PC-9 (cell line): Measurements from ENCODE around the gene STX16. TPM values are rescaled to one million over a fixed set of nuclear protein-coding genes. Genes with fewer than 3 reads are reported as not detected.

Experiments
- BruUV-seq: library from RNA; stranded (reverse); fragments of 400-500 nt; replicated peaks from 2 replicates; lab custom pipeline; 2021; lab: Mats Ljungman, UMichigan
- CTCF ChIA-PET: fragments of 300-600 bp; sonication (Branson Sonifier 250); formaldehyde crosslinking; loops from one replicate; lab custom pipeline; 2022; ENCODE audit warnings: antibody characterized with exemption; lab: Charles Lee
- POLR2A ChIA-PET: fragments of 300-600 bp; sonication (Branson Sonifier 250); formaldehyde crosslinking; loops from one replicate; lab custom pipeline; 2022; ENCODE audit warnings: antibody characterized with exemption; ENCODE audit not compliant: unreplicated experiment; lab: Charles Lee
- DNase-seq, 2 experiments: peaks; one replicate each; pipeline versions ENCODE4 v3.0.0 to v3.0.0-alpha.2; 2015 to 2022; ENCODE audit warnings: mixed read lengths in 1 of 2
- H2AFZ ChIP-seq: fragments of 200-600 bp; sonication (generic); 2 replicates; pipeline ENCODE4 v1.8.1; 2017; ENCODE audit warnings: antibody characterized with exemption
- H3F3A ChIP-seq: fragments of 200-600 bp; sonication (generic); 2 replicates; pipeline ENCODE4 v1.8.1; 2017; ENCODE audit warnings: antibody characterized with exemption, mild to moderate bottlenecking, low read depth; ENCODE audit not compliant: insufficient read depth
- H3K27ac ChIP-seq: fragments of 200-600 bp; sonication (generic); 2 replicates; pipeline ENCODE4 v1.6.1; 2016; ENCODE audit warnings: mixed run types
- H3K27me3 ChIP-seq: fragments of 200-600 bp; sonication (generic); 2 replicates; pipeline ENCODE4 v1.6.1; 2016; ENCODE audit warnings: low read depth, mixed run types; ENCODE audit not compliant: insufficient read depth
- H3K36me3 ChIP-seq: fragments of 200-600 bp; sonication (generic); 2 replicates; pipeline ENCODE4 v1.6.1; 2016; ENCODE audit warnings: low read depth, mixed run types
- H3K4me1 ChIP-seq: fragments of 200-600 bp; sonication (generic); replicated peaks from 2 replicates; pipeline ENCODE4 v1.6.1; 2016; ENCODE audit warnings: mixed run types; ENCODE audit not compliant: insufficient read depth
- H3K4me2 ChIP-seq: fragments of 200-600 bp; sonication (generic); 2 replicates; pipeline ENCODE4 v1.6.1; 2017; ENCODE audit warnings: mixed run types
- H3K4me3 ChIP-seq: fragments of 200-600 bp; sonication (generic); 2 replicates; pipeline ENCODE4 v1.6.1; 2016; ENCODE audit warnings: mixed run types
- H3K79me2 ChIP-seq: fragments of 200-600 bp; sonication (generic); 2 replicates; pipeline ENCODE4 v1.6.1; 2017; ENCODE audit warnings: low read depth, mixed run types
- H3K9me2 ChIP-seq: fragments of 200-600 bp; sonication (generic); 2 replicates; pipeline ENCODE4 v1.8.1; 2017; ENCODE audit warnings: mild to moderate bottlenecking; ENCODE audit not compliant: insufficient read depth
- H3K9me3 ChIP-seq: fragments of 200-600 bp; sonication (generic); 2 replicates; pipeline ENCODE4 v1.8.1; 2016; ENCODE audit warnings: low read depth; ENCODE audit not compliant: insufficient read depth
- H4K20me1 ChIP-seq: fragments of 200-600 bp; sonication (generic); 2 replicates; pipeline ENCODE4 v1.8.1; 2017; ENCODE audit not compliant: insufficient read depth
- CTCF ChIP-seq: fragments of 200-600 bp; sonication (generic); conservative IDR thresholded peaks from 2 replicates; pipeline ENCODE4 v1.6.1; 2017; ENCODE audit warnings: mixed run types, antibody characterized with exemption, mild to moderate bottlenecking, moderate library complexity
- EZH2 ChIP-seq: fragments of 200-600 bp; sonication (generic); IDR thresholded peaks from 2 replicates; pipeline ENCODE4 v1.8.0; 2017; ENCODE audit warnings: antibody characterized with exemption, low read depth
- intact Hi-C: fragments of 100-400 bp; cut with micrococcal nuclease; formaldehyde crosslinking; loops from one replicate; pipeline ENCODE4 v1.10.0; 2022; ENCODE audit not compliant: unreplicated experiment
- total RNA-seq: library from RNA; stranded (reverse); gene quantifications from 2 replicates; pipeline ENCODE4 v1.2.3, GENCODE V29; 2021

Gene STX16
- total RNA-seq, 1 experiment from 2014 or later = 76.3 TPM

GRCh38 chr20:58628491-58629214 lies 22.4 kb upstream of the STX16 start:
- POLR2A ChIA-PET = no interaction called here
- Histone ChIP-seq H3K9me2 (no peaks in the 10 kb centered on the region), H3F3A (peaks cover 9% of the 10 kb centered on the region; the same call in 1 of the 2 replicates), H3K27ac (no peak overlapping the region), H3K9me3 (no peaks in the 10 kb centered on the region), H3K4me2 (no peak overlapping the region), H3K79me2 (no peaks in the 10 kb centered on the region), H4K20me1 (no peaks in the 10 kb centered on the region), H3K4me3 (no peak overlapping the region), H2AFZ (no peak overlapping the region), H3K36me3 (no peaks in the 10 kb centered on the region), H3K27me3 (no peaks in the 10 kb centered on the region), H3K4me1 (peaks cover 49% of the 10 kb centered on the region)
- intact Hi-C loops = no loop called here
- no peak for DNase-seq
- no peak for TF ChIP-seq EZH2
- TF ChIP-seq CTCF = no peak
- CTCF ChIA-PET = no interaction called here
- no TSS peak for BruUV-seq

- peaks cover 44% of the 10 kb centered on the region for H3K4me1 ChIP-seq
- H3F3A ChIP-seq = peaks cover 9% of the 10 kb centered on the region; the same call in 1 of the 2 replicates
- H3K27ac ChIP-seq = no peak overlapping the region
- ChIA-PET CTCF (no interaction called here), POLR2A (no interaction called here)
- no peak for TF ChIP-seq EZH2
- no peak for TF ChIP-seq CTCF
- intact Hi-C loops = no loop called here
- DNase-seq = no peak
- H3K27me3 ChIP-seq = no peaks in the 10 kb centered on the region
- H3K36me3 ChIP-seq = no peaks in the 10 kb centered on the region
- BruUV-seq = no TSS peak
- H3K9me3 ChIP-seq = no peaks in the 10 kb centered on the region
- no peaks in the 10 kb centered on the region for H4K20me1 ChIP-seq
- no peak overlapping the region for H3K4me2 ChIP-seq
- H3K4me3 ChIP-seq = no peak overlapping the region
- H2AFZ ChIP-seq = no peak overlapping the region
- no peaks in the 10 kb centered on the region for H3K9me2 ChIP-seq
- H3K79me2 ChIP-seq = no peaks in the 10 kb centered on the region
Observed at GRCh38 chr20:58629215-58629580, 21.9 kb upstream of the STX16 start.

- POLR2A ChIA-PET = interaction anchor here (0.5 kb wide), 1 partner anchor 17 kb away, joined by 3 read pairs; no protein-coding TSS in a partner anchor
- Histone ChIP-seq H3K9me3 (no peaks in the 10 kb centered on the region), H3K27me3 (no peaks in the 10 kb centered on the region), H3K9me2 (no peaks in the 10 kb centered on the region), H3K36me3 (no peaks in the 10 kb centered on the region), H3K4me3 (no peak overlapping the region), H3K79me2 (no peaks in the 10 kb centered on the region), H3K27ac (peak overlapping the region; percentile 48), H3K4me1 (peaks cover 35% of the 10 kb centered on the region), H3F3A (peaks cover 9% of the 10 kb centered on the region; the same call in 1 of the 2 replicates), H2AFZ (no peak overlapping the region), H4K20me1 (no peaks in the 10 kb centered on the region), H3K4me2 (peak overlapping the region; percentile 18)
- intact Hi-C loops = no loop called here
- no TSS peak for BruUV-seq
- peak in 1 of 2 experiments; percentile 61 for DNase-seq
- CTCF ChIA-PET = no interaction called here
- no peak for TF ChIP-seq EZH2
- TF ChIP-seq CTCF = no peak
Observed at GRCh38 chr20:58630063-58630462, 21.0 kb upstream of the STX16 start.
